NT2/D1 (cell line): ENCODE measurements around the gene ARV1.

Experiments
- DNase-seq: peaks from one replicate; pipeline ENCODE4 v3.0.0-alpha.2; 2011; ENCODE audit warnings: low read depth, low spot score
- H3K27me3 ChIP-seq: 2 replicates; pipeline ENCODE4 v1.6.0; 2011; ENCODE audit warnings: mild to moderate bottlenecking; ENCODE audit not compliant: insufficient read length, insufficient read depth
- H3K36me3 ChIP-seq: 2 replicates; pipeline ENCODE4 v1.6.1; 2011; ENCODE audit warnings: mild to moderate bottlenecking, low read length, mixed read lengths; ENCODE audit not compliant: insufficient read depth, insufficient read length
- H3K4me1 ChIP-seq: 2 replicates; pipeline ENCODE4 v1.5.1; 2011; ENCODE audit not compliant: insufficient read depth, insufficient read length
- H3K4me3 ChIP-seq: 2 replicates; pipeline ENCODE4 v1.5.1; 2011; ENCODE audit warnings: low read depth; ENCODE audit not compliant: insufficient read length
- H3K9ac ChIP-seq: 2 replicates; pipeline ENCODE4 v1.6.0; 2011; ENCODE audit warnings: low read depth; ENCODE audit not compliant: insufficient read length
- H3K9me3 ChIP-seq: 2 replicates; pipeline ENCODE4 v1.5.1; 2011; ENCODE audit warnings: mild to moderate bottlenecking, low read length; ENCODE audit not compliant: insufficient read depth
- SUZ12 ChIP-seq: IDR thresholded peaks from 2 replicates; pipeline ENCODE4 v1.6.1; 2011; ENCODE audit not compliant: insufficient read length, insufficient read depth; ENCODE audit errors: extremely low read depth
- YY1 ChIP-seq: IDR thresholded peaks from 2 replicates; pipeline ENCODE4 v1.6.1; 2011; ENCODE audit not compliant: insufficient read length, insufficient read depth
- ZNF274 ChIP-seq: IDR thresholded peaks from 2 replicates; pipeline ENCODE4 v1.6.1; 2011; ENCODE audit warnings: mild to moderate bottlenecking, low read depth, low read length

ARV1 gene

GRCh38 chr1:230978491-230979388 is at the start of gene ARV1, which contains the start of gene TTC13:
ARV1 (plus strand) TSS chr1:230979094; CDS start chr1:230979106, 12 bp downstream.
TTC13 (minus strand) TSS chr1:230978861; CDS start chr1:230978830, 31 bp downstream.
- Histone ChIP-seq H3K9ac (peak within 1 kb of the TSS; percentile 79), H3K27me3 (peaks cover 61% of the 10 kb centered on the region), H3K9me3 (no peaks in the 10 kb centered on the region), H3K4me1 (no peaks in the 10 kb centered on the region), H3K36me3 (peaks cover 9% of the 10 kb centered on the region), H3K4me3 (peak within 1 kb of the TSS; percentile 70)
- DNase-seq: peak; percentile 99
- TF ChIP-seq SUZ12 (no peak), ZNF274 (no peak), YY1 (no peak)

- H3K4me1 ChIP-seq: no peaks in the 10 kb centered on the region
- no peak for DNase-seq
- H3K9me3 ChIP-seq: no peaks in the 10 kb centered on the region
- H3K9ac ChIP-seq: no peak overlapping the region
- peaks cover 11% of the 10 kb centered on the region for H3K36me3 ChIP-seq
- no peak for TF ChIP-seq ZNF274
- no peak for TF ChIP-seq SUZ12
- TF ChIP-seq YY1: no peak
- H3K27me3 ChIP-seq: no peaks in the 10 kb centered on the region
- no peak overlapping the region for H3K4me3 ChIP-seq
Observed at GRCh38 chr1:230930986-230931385, 47.9 kb upstream of the ARV1 start.

GRCh38 chr1:230935852-230936251 is 43.0 kb upstream of the ARV1 start:
- Histone ChIP-seq H3K4me1 (no peaks in the 10 kb centered on the region), H3K9ac (no peak overlapping the region), H3K27me3 (no peaks in the 10 kb centered on the region), H3K36me3 (peaks cover 2% of the 10 kb centered on the region), H3K9me3 (no peaks in the 10 kb centered on the region), H3K4me3 (no peak overlapping the region)
- DNase-seq: no peak
- TF ChIP-seq YY1 (no peak), ZNF274 (no peak), SUZ12 (no peak)

- H3K4me3 ChIP-seq: no peak overlapping the region
- no peaks in the 10 kb centered on the region for H3K9me3 ChIP-seq
- H3K4me1 ChIP-seq: no peaks in the 10 kb centered on the region
- no peaks in the 10 kb centered on the region for H3K27me3 ChIP-seq
- no peak overlapping the region for H3K9ac ChIP-seq
- TF ChIP-seq YY1 (no peak), SUZ12 (no peak), ZNF274 (no peak)
- peaks cover 2% of the 10 kb centered on the region for H3K36me3 ChIP-seq
- no peak for DNase-seq
Observed at GRCh38 chr1:230936475-230936874, 42.4 kb upstream of the ARV1 start.

GRCh38 chr1:230937371-230937770 is 41.5 kb upstream of the ARV1 start:
- no peaks in the 10 kb centered on the region for H3K4me1 ChIP-seq
- no peak overlapping the region for H3K4me3 ChIP-seq
- H3K27me3 ChIP-seq: no peaks in the 10 kb centered on the region
- no peak overlapping the region for H3K9ac ChIP-seq
- H3K9me3 ChIP-seq: no peaks in the 10 kb centered on the region
- no peaks in the 10 kb centered on the region for H3K36me3 ChIP-seq
- DNase-seq: no peak
- TF ChIP-seq YY1: no peak
- TF ChIP-seq SUZ12: no peak
- TF ChIP-seq ZNF274: no peak

GRCh38 chr1:230938924-230939368 is 39.9 kb upstream of the ARV1 start:
- TF ChIP-seq SUZ12 (no peak), ZNF274 (no peak), YY1 (no peak)
- DNase-seq: no peak
- H3K4me1 ChIP-seq: no peaks in the 10 kb centered on the region
- no peaks in the 10 kb centered on the region for H3K27me3 ChIP-seq
- no peak overlapping the region for H3K4me3 ChIP-seq
- no peak overlapping the region for H3K9ac ChIP-seq
- H3K36me3 ChIP-seq: no peaks in the 10 kb centered on the region
- no peaks in the 10 kb centered on the region for H3K9me3 ChIP-seq

- no peak for DNase-seq
- Histone ChIP-seq H3K9ac (no peak overlapping the region), H3K4me3 (no peak overlapping the region), H3K4me1 (no peaks in the 10 kb centered on the region), H3K27me3 (no peaks in the 10 kb centered on the region), H3K9me3 (no peaks in the 10 kb centered on the region), H3K36me3 (no peaks in the 10 kb centered on the region)
- no peak for TF ChIP-seq ZNF274
- TF ChIP-seq YY1: no peak
- no peak for TF ChIP-seq SUZ12
Observed at GRCh38 chr1:230939806-230940489, 38.9 kb upstream of the ARV1 start.
